ENCODE measurements around the gene HIP1R. TPM values are rescaled to one million over a fixed set of nuclear protein-coding genes. Genes with fewer than 3 reads are reported as not detected.

HIP1R gene
- total RNA-seq, 1 experiment from 2014 or later: 234 TPM

DNA sequence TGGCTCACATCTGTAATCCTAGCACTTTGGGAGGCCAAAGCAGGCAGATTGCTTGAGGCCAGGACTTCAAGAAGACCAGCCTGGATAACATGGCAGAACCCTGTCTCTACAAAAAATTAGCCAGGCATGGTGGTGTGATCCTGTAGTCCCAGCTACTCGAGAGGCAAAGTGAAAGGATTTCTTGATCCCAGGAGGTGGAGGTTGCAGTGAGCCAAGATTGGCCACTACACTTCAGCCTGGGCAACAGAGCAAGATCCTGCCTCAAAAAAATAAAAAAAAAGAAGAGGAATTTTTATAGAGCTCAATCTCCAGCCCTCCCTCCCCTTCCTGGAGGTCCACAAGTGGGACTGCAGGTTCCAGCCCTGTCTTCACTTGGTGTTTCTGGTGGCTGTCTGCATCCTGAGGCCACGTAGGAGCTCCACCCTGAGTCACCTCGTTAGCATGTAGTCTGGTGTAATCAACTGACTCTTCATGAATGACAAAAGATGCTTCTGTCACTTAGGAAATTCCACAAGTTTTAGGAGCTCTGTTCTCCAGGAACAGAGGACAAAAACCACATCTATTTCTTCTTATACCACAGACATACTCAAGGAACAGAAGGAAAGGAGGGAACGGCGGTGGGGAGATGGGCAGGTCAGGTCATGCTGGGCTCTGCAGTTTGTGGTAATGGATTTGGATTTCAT, 44.7 kb upstream of the HIP1R start:
- H3K27me3 Mint-ChIP-seq (ENCODE audit: unreplicated experiment): no peaks in the 10 kb centered on the region
- CTCF ChIA-PET: no interaction called here
- H3K27ac Mint-ChIP-seq (ENCODE audit: unreplicated experiment): no peak overlapping the region
- peaks cover 15% of the 10 kb centered on the region for H3K4me1 Mint-ChIP-seq (ENCODE audit: low read depth, unreplicated experiment)
- no peaks in the 10 kb centered on the region for H3K9me3 Mint-ChIP-seq (ENCODE audit: low read depth, unreplicated experiment)
- intact Hi-C loops (cut with micrococcal nuclease; ENCODE audit: unreplicated experiment): loop anchor here (5.0 kb wide), 1 partner anchor 72 kb away; no protein-coding TSS in a partner anchor
- no peaks in the 10 kb centered on the region for H3K36me3 Mint-ChIP-seq (ENCODE audit: insufficient read depth, unreplicated experiment)
- no peak for DNase-seq
- no peak for TF ChIP-seq CTCF (IDR thresholded peaks at IDR 0.05; ENCODE audit: unreplicated experiment)
- H3K4me3 Mint-ChIP-seq (ENCODE audit: low read depth, unreplicated experiment): no peak overlapping the region
- BruUV-seq (replicated peaks): no TSS peak

GRCh38 chr12:122793685-122794106, 41.6 kb upstream of the HIP1R start:
- H3K27me3 Mint-ChIP-seq (ENCODE audit: unreplicated experiment): no peaks in the 10 kb centered on the region
- H3K9me3 Mint-ChIP-seq (ENCODE audit: low read depth, unreplicated experiment): no peaks in the 10 kb centered on the region
- no TSS peak for BruUV-seq (replicated peaks)
- H3K4me3 Mint-ChIP-seq (ENCODE audit: low read depth, unreplicated experiment): no peak overlapping the region
- peak; percentile 59 for TF ChIP-seq CTCF (IDR thresholded peaks at IDR 0.05; ENCODE audit: unreplicated experiment)
- H3K4me1 Mint-ChIP-seq (ENCODE audit: low read depth, unreplicated experiment): peaks cover 3% of the 10 kb centered on the region
- H3K27ac Mint-ChIP-seq (ENCODE audit: unreplicated experiment): no peak overlapping the region
- DNase-seq: peak; percentile 18
- CTCF ChIA-PET: interaction anchor here (0.6 to 2.5 kb wide), 15 partner anchors 12 to 176 kb away, joined by 3 to 15 read pairs (median 4); no protein-coding TSS in a partner anchor
- no peaks in the 10 kb centered on the region for H3K36me3 Mint-ChIP-seq (ENCODE audit: insufficient read depth, unreplicated experiment)
- intact Hi-C loops (cut with micrococcal nuclease; ENCODE audit: unreplicated experiment): loop anchor here (1.0 to 5.0 kb wide), 3 partner anchors 44 to 157 kb away; no protein-coding TSS in a partner anchor

DNA sequence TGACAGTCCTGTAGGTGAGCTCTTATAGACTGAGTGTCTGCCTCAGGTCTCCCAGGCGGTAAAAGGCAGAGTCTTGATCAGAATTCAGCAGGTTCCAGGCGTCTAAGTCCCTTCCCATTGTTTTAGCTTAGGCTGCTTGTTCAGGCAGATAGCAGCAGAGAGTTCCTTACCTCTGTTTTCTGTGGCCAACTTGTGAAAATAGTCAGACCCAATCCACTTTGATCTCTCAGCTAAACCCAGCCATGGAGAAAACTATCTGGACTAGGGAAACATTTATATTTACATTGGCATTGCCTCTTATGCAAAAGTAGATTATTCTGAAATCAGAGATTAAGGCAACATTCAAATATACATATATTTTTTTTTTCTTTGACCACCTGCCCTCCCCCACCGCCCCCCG, 39.5 kb upstream of the HIP1R start:
- H3K27me3 Mint-ChIP-seq (ENCODE audit: unreplicated experiment): no peaks in the 10 kb centered on the region
- H3K4me3 Mint-ChIP-seq (ENCODE audit: low read depth, unreplicated experiment): no peak overlapping the region
- intact Hi-C loops (cut with micrococcal nuclease; ENCODE audit: unreplicated experiment): no loop called here
- no peak for TF ChIP-seq CTCF (IDR thresholded peaks at IDR 0.05; ENCODE audit: unreplicated experiment)
- CTCF ChIA-PET: interaction anchor here (0.8 to 1.6 kb wide), 2 partner anchors 37 to 39 kb away, joined by 3 read pairs; no protein-coding TSS in a partner anchor
- H3K9me3 Mint-ChIP-seq (ENCODE audit: low read depth, unreplicated experiment): no peaks in the 10 kb centered on the region
- H3K4me1 Mint-ChIP-seq (ENCODE audit: low read depth, unreplicated experiment): no peaks in the 10 kb centered on the region
- no peak overlapping the region for H3K27ac Mint-ChIP-seq (ENCODE audit: unreplicated experiment)
- no peaks in the 10 kb centered on the region for H3K36me3 Mint-ChIP-seq (ENCODE audit: insufficient read depth, unreplicated experiment)
- no peak for DNase-seq
- BruUV-seq (replicated peaks): no TSS peak

DNA sequence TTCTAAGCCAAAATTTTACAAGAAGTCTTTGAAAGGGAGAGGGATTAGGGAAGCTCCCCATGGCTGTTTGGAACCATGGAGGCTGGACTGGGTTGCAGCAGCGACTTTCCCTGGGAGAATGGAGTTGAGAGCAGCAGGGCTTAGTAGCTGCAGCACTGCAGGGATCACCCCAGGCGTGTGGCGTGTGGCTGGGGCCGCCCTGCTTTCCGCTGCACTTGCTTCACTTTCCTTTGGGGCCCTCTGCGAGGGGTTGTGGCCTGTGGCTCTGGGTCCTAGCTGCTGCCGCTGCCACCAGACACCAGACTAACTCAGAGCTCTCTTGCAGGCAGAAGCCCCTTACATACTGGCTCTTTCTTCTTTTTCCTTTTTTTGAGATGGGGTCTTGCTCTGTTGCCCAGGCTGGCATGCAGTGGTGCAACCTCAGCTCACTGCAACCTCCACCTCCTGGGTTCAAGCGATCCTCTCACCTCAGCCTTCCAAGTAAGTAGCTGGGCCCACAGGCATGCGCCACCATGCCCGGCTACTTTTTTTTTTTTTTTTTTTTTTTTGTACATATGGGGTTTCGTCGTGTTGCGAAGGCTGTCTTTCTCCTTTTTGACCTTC, 35.5 kb upstream of the HIP1R start:
- no peak for TF ChIP-seq CTCF (IDR thresholded peaks at IDR 0.05; ENCODE audit: unreplicated experiment)
- no peaks in the 10 kb centered on the region for H3K9me3 Mint-ChIP-seq (ENCODE audit: low read depth, unreplicated experiment)
- no TSS peak for BruUV-seq (replicated peaks)
- H3K27me3 Mint-ChIP-seq (ENCODE audit: unreplicated experiment): no peaks in the 10 kb centered on the region
- intact Hi-C loops (cut with micrococcal nuclease; ENCODE audit: unreplicated experiment): no loop called here
- CTCF ChIA-PET: interaction anchor here (0.6 to 1.5 kb wide), 5 partner anchors 18 to 264 kb away, joined by 3 read pairs; no protein-coding TSS in a partner anchor
- H3K27ac Mint-ChIP-seq (ENCODE audit: unreplicated experiment): no peak overlapping the region
- no peak overlapping the region for H3K4me3 Mint-ChIP-seq (ENCODE audit: low read depth, unreplicated experiment)
- no peak for DNase-seq
- H3K36me3 Mint-ChIP-seq (ENCODE audit: insufficient read depth, unreplicated experiment): no peaks in the 10 kb centered on the region
- no peaks in the 10 kb centered on the region for H3K4me1 Mint-ChIP-seq (ENCODE audit: low read depth, unreplicated experiment)

Data from Calu3 (cell line).